CD4-positive, CD25-positive, alpha-beta regulatory T cell (primary cell): ENCODE data around the gene FOLR1. TPM values are rescaled to one million over a fixed set of nuclear protein-coding genes. Genes with fewer than 3 reads are reported as not detected.

Experiments used
- ATAC-seq, 2 donors: fragments of 150-1000 bp; cut with Tn5 transposase; one replicate each; pipeline ENCODE4 v1.10.0; 2021; ENCODE audit warnings: low read depth in 2 of 2, moderate number of reproducible peaks in 2 of 2, moderate library complexity in 1 of 2
- DNase-seq, 3 donors: peaks; one replicate each; pipeline versions ENCODE4 v3.0.0 to v3.0.0-alpha.2; 2012 to 2022; ENCODE audit warnings: mixed read lengths in 1 of 3
- H3K27ac ChIP-seq: one replicate; pipeline ENCODE4 v1.7.0; 2013; ENCODE audit warnings: mild to moderate bottlenecking, low read length; ENCODE audit not compliant: insufficient read depth, poor library complexity, severe bottlenecking
- H3K27me3 ChIP-seq: one replicate; pipeline ENCODE4 v1.7.0; 2013; ENCODE audit warnings: low read length; ENCODE audit not compliant: control insufficient read depth, insufficient read depth
- H3K36me3 ChIP-seq: one replicate; pipeline ENCODE4 v1.7.0; 2013; ENCODE audit warnings: mild to moderate bottlenecking, low read length, moderate library complexity; ENCODE audit not compliant: control insufficient read depth, insufficient read depth
- H3K4me1 ChIP-seq: 2 replicates; pipeline ENCODE4 v1.7.0; 2013; ENCODE audit warnings: mild to moderate bottlenecking, low read length; ENCODE audit not compliant: insufficient read depth, control insufficient read depth, poor library complexity, severe bottlenecking
- H3K4me3 ChIP-seq: one replicate; pipeline ENCODE4 v1.7.0; 2013; ENCODE audit warnings: low read depth, mild to moderate bottlenecking, low read length, moderate library complexity
- H3K9me3 ChIP-seq, 2 experiments: 1 replicate in 1 of 2; 2 replicates in 1 of 2; pipeline ENCODE4 v1.7.0; 2013; ENCODE audit warnings: low read length in 2 of 2, mild to moderate bottlenecking in 1 of 2, moderate library complexity in 1 of 2; ENCODE audit not compliant: control insufficient read depth in 2 of 2
- H3K27ac Mint-ChIP-seq, 3 donors: one replicate each; pipeline ENCODE4 v1.8.0; 2020 to 2022; ENCODE audit warnings: mild to moderate bottlenecking in 3 of 3, mixed read lengths in 3 of 3, moderate library complexity in 2 of 3
- H3K27me3 Mint-ChIP-seq: one replicate; pipeline ENCODE4 v1.8.0; 2022; ENCODE audit warnings: mild to moderate bottlenecking, mixed read lengths
- H3K36me3 Mint-ChIP-seq: one replicate; pipeline ENCODE4 v1.8.0; 2020; ENCODE audit warnings: mixed read lengths
- H3K4me1 Mint-ChIP-seq, 4 donors: one replicate each; pipeline ENCODE4 v1.8.0; 2020 to 2022; ENCODE audit warnings: mixed read lengths in 4 of 4, mild to moderate bottlenecking in 1 of 4
- H3K4me3 Mint-ChIP-seq, 4 donors: one replicate each; pipeline ENCODE4 v1.8.0; 2020 to 2022; ENCODE audit warnings: mild to moderate bottlenecking in 4 of 4, mixed read lengths in 4 of 4, moderate library complexity in 3 of 4
- H3K9me3 Mint-ChIP-seq, 7 donors: one replicate each; pipeline ENCODE4 v1.8.0; 2020 to 2022; ENCODE audit warnings: mixed read lengths in 7 of 7, mild to moderate bottlenecking in 3 of 7, moderate library complexity in 2 of 7
- polyA plus RNA-seq, 4 donors: library from polyadenylated mRNA; unstranded; fragments of 300-500 nt; fragmentation: Illumina TruSeq; gene quantifications; one replicate each; pipeline ENCODE4 v1.2.3, GENCODE V29; 2021
- total RNA-seq: library from RNA; stranded (reverse); gene quantifications from one replicate; pipeline ENCODE4 v1.2.3, GENCODE V29; 2022

FOLR1 gene
- total and polyA plus RNA-seq, 5 donors from 2014 or later, result not detected

- peaks cover 3 to 34% (median 22%) of the 10 kb centered on the region in 4 donors for H3K4me1 Mint-ChIP-seq
- H3K27ac Mint-ChIP-seq, result peak overlapping the region in 1 of 3 donors; percentile 67
- peaks cover 27% of the 10 kb centered on the region for H3K4me1 ChIP-seq
- H3K27me3 ChIP-seq, result no peaks in the 10 kb centered on the region
- H3K4me3 ChIP-seq, result no peak overlapping the region
- no peaks in the 10 kb centered on the region for H3K9me3 Mint-ChIP-seq
- no peaks in the 10 kb centered on the region for H3K27me3 Mint-ChIP-seq
- no peak overlapping the region for H3K27ac ChIP-seq
- no peaks in the 10 kb centered on the region for H3K9me3 ChIP-seq
- no peak for DNase-seq
- peaks cover 25% of the 10 kb centered on the region for H3K36me3 ChIP-seq
- peaks cover 9% of the 10 kb centered on the region for H3K36me3 Mint-ChIP-seq
- H3K4me3 Mint-ChIP-seq, result peak overlapping the region; percentile 13 to 98 (median 76)
- ATAC-seq, result no peak
Measured at GRCh38 chr11:72226701-72227100, 34.8 kb downstream of the FOLR1 start.

- no peak for ATAC-seq
- Mint-ChIP-seq H3K4me3 (peak overlapping the region; percentile 11 to 98 (median 38)), H3K36me3 (peaks cover 9% of the 10 kb centered on the region), H3K4me1 (peaks cover 0 to 29% (median 17%) of the 10 kb centered on the region in 4 donors), H3K9me3 (no peaks in the 10 kb centered on the region), H3K27ac (no peak overlapping the region), H3K27me3 (no peaks in the 10 kb centered on the region)
- Histone ChIP-seq H3K27ac (no peak overlapping the region), H3K4me1 (peaks cover 22% of the 10 kb centered on the region), H3K27me3 (no peaks in the 10 kb centered on the region), H3K4me3 (no peak overlapping the region), H3K9me3 (no peaks in the 10 kb centered on the region), H3K36me3 (peaks cover 33% of the 10 kb centered on the region)
- DNase-seq, result no peak
Measured at GRCh38 chr11:72227316-72228228, 35.6 kb downstream of the FOLR1 start.

- Histone ChIP-seq H3K9me3 (no peaks in the 10 kb centered on the region), H3K27ac (no peak overlapping the region), H3K4me1 (peaks cover 18% of the 10 kb centered on the region), H3K4me3 (no peak overlapping the region), H3K36me3 (peaks cover 34% of the 10 kb centered on the region), H3K27me3 (no peaks in the 10 kb centered on the region)
- no peaks in the 10 kb centered on the region for H3K27me3 Mint-ChIP-seq
- H3K36me3 Mint-ChIP-seq, result peaks cover 9% of the 10 kb centered on the region
- no peak overlapping the region for H3K4me3 Mint-ChIP-seq
- peaks cover 0 to 23% (median 14%) of the 10 kb centered on the region in 4 donors for H3K4me1 Mint-ChIP-seq
- no peaks in the 10 kb centered on the region for H3K9me3 Mint-ChIP-seq
- DNase-seq, result no peak
- no peak for ATAC-seq
- H3K27ac Mint-ChIP-seq, result peak overlapping the region in 1 of 3 donors; percentile 43
Measured at GRCh38 chr11:72228229-72228843, 36.4 kb downstream of the FOLR1 start.

- peak overlapping the region in 1 of 3 donors; percentile 17 for H3K27ac Mint-ChIP-seq
- no peaks in the 10 kb centered on the region for H3K9me3 Mint-ChIP-seq
- no peaks in the 10 kb centered on the region for H3K27me3 ChIP-seq
- no peak overlapping the region for H3K27ac ChIP-seq
- H3K36me3 Mint-ChIP-seq, result peaks cover 13% of the 10 kb centered on the region
- peaks cover 39% of the 10 kb centered on the region for H3K36me3 ChIP-seq
- ATAC-seq (no peak), DNase-seq (no peak)
- H3K4me1 Mint-ChIP-seq, result peaks cover 0 to 23% (median 14%) of the 10 kb centered on the region in 4 donors
- no peaks in the 10 kb centered on the region for H3K9me3 ChIP-seq
- H3K4me3 Mint-ChIP-seq, result peak overlapping the region in 2 of 4 donors; percentile 22 to 73
- no peak overlapping the region for H3K4me3 ChIP-seq
- H3K4me1 ChIP-seq, result peaks cover 18% of the 10 kb centered on the region
- no peaks in the 10 kb centered on the region for H3K27me3 Mint-ChIP-seq
Measured at GRCh38 chr11:72228844-72229231, 36.9 kb downstream of the FOLR1 start.

- Histone ChIP-seq H3K27me3 (no peaks in the 10 kb centered on the region), H3K4me1 (peaks cover 13% of the 10 kb centered on the region), H3K36me3 (peaks cover 44% of the 10 kb centered on the region), H3K9me3 (no peaks in the 10 kb centered on the region), H3K4me3 (no peak overlapping the region), H3K27ac (no peak overlapping the region)
- Mint-ChIP-seq H3K27ac (no peak overlapping the region), H3K27me3 (no peaks in the 10 kb centered on the region), H3K4me1 (peaks cover 0 to 23% (median 14%) of the 10 kb centered on the region in 4 donors), H3K4me3 (peak overlapping the region in 1 of 4 donors; percentile 73), H3K36me3 (peaks cover 17% of the 10 kb centered on the region), H3K9me3 (no peaks in the 10 kb centered on the region)
- ATAC-seq (no peak), DNase-seq (no peak)
Measured at GRCh38 chr11:72229336-72229924, 37.5 kb downstream of the FOLR1 start.

- peaks cover 44% of the 10 kb centered on the region for H3K36me3 ChIP-seq
Measured at GRCh38 chr11:72229925-72230763, 38.2 kb downstream of the FOLR1 start.

GRCh38 chr11:72230764-72231365, 38.9 kb downstream of the FOLR1 start:
- Mint-ChIP-seq H3K27ac (peak overlapping the region in 1 of 3 donors; percentile 38), H3K4me1 (peaks cover 0 to 14% (median 6%) of the 10 kb centered on the region in 4 donors), H3K4me3 (no peak overlapping the region), H3K36me3 (peaks cover 27% of the 10 kb centered on the region), H3K27me3 (no peaks in the 10 kb centered on the region), H3K9me3 (no peaks in the 10 kb centered on the region)
- Histone ChIP-seq H3K36me3 (peaks cover 47% of the 10 kb centered on the region), H3K4me1 (peaks cover 3% of the 10 kb centered on the region), H3K27ac (no peak overlapping the region), H3K4me3 (no peak overlapping the region), H3K9me3 (no peaks in the 10 kb centered on the region), H3K27me3 (no peaks in the 10 kb centered on the region)
- ATAC-seq, result no peak
- DNase-seq, result no peak

More at GRCh38 chr11:72229925-72230763, 38.2 kb downstream of the FOLR1 start:
- H3K36me3 Mint-ChIP-seq, result peaks cover 24% of the 10 kb centered on the region
- no peak for ATAC-seq
- H3K27ac ChIP-seq, result no peak overlapping the region
- DNase-seq, result no peak
- peaks cover 10% of the 10 kb centered on the region for H3K4me1 ChIP-seq
- H3K4me3 Mint-ChIP-seq, result no peak overlapping the region
- H3K27ac Mint-ChIP-seq, result no peak overlapping the region
- H3K4me1 Mint-ChIP-seq, result peaks cover 0 to 21% (median 13%) of the 10 kb centered on the region in 4 donors
- no peaks in the 10 kb centered on the region for H3K9me3 ChIP-seq
- no peaks in the 10 kb centered on the region for H3K27me3 Mint-ChIP-seq
- no peak overlapping the region for H3K4me3 ChIP-seq
- H3K9me3 Mint-ChIP-seq, result no peaks in the 10 kb centered on the region
- H3K27me3 ChIP-seq, result no peaks in the 10 kb centered on the region
